K562 (cell line): ENCODE results near the gene CORT. TPM values are rescaled to one million over a fixed set of nuclear protein-coding genes. Genes with fewer than 3 reads are reported as not detected.

ENCODE experiments used
- EHMT2 ChIP-seq: fragments of 450-650 bp; IDR thresholded peaks from 2 replicates; pipeline ENCODE4 v1.6.1; 2018; ENCODE audit warnings: antibody characterized with exemption
- FOXJ2 ChIP-seq: fragments of 200-800 bp; sonication (Bioruptor generic); IDR thresholded peaks from 2 replicates; pipeline ENCODE4 v1.6.1; 2016; ENCODE audit warnings: missing genetic modification characterization, missing compliant biosample characterization
- FOXK1 ChIP-seq: sonication (generic); formaldehyde crosslinking; IDR thresholded peaks from 2 replicates; pipeline ENCODE4 v1.8.0; 2022; ENCODE audit warnings: missing genetic modification reagents, mild to moderate bottlenecking, borderline replicate concordance
- GATAD2A ChIP-seq: fragments of 450-650 bp; IDR thresholded peaks from 2 replicates; pipeline ENCODE4 v1.6.1; 2017
- GTF2E2 ChIP-seq: fragments of 200-800 bp; sonication (Bioruptor generic); IDR thresholded peaks from 2 replicates; pipeline ENCODE4 v1.6.1; 2016; ENCODE audit warnings: missing genetic modification characterization, missing compliant biosample characterization
- IRF9 ChIP-seq: fragments of 450-650 bp; IDR thresholded peaks from 2 replicates; pipeline ENCODE4 v1.6.1; 2016; ENCODE audit warnings: missing biosample characterization, missing genetic modification characterization
- KLF16 ChIP-seq: IDR thresholded peaks from 2 replicates; pipeline ENCODE4 v1.6.1; 2016; ENCODE audit warnings: antibody characterized with exemption
- MCM5 ChIP-seq: fragments of 450-650 bp; IDR thresholded peaks from 2 replicates; pipeline ENCODE4 v1.6.1; 2016; ENCODE audit warnings: low read depth
- NFXL1 ChIP-seq: fragments of 450-650 bp; formaldehyde crosslinking; IDR thresholded peaks from 2 replicates; pipeline ENCODE4 v1.4.0; 2021; ENCODE audit warnings: mild to moderate bottlenecking
- PML ChIP-seq: IDR thresholded peaks from 2 replicates; pipeline ENCODE4 v1.6.1; 2012; ENCODE audit warnings: low read length, inconsistent platforms
- PPARD ChIP-seq: fragments of 250-450 bp; sonication (Bioruptor Pico); IDR thresholded peaks from 2 replicates; pipeline ENCODE4 v1.8.0; 2022; ENCODE audit warnings: inconsistent platforms, mild to moderate bottlenecking, moderate library complexity
- PYGO2 ChIP-seq: fragments of 450-650 bp; IDR thresholded peaks from 2 replicates; pipeline ENCODE4 v1.6.1; 2016; ENCODE audit warnings: mild to moderate bottlenecking, missing genetic modification characterization, moderate library complexity, missing compliant biosample characterization
- RBBP5 ChIP-seq: fragments of 200-600 bp; sonication (generic); IDR thresholded peaks from 2 replicates; pipeline ENCODE4 v1.6.1; 2012; ENCODE audit warnings: borderline replicate concordance, mild to moderate bottlenecking, low read length, control low read depth, inconsistent platforms; ENCODE audit not compliant: insufficient read depth, poor library complexity, severe bottlenecking
- RBM39 ChIP-seq: fragments of 200-400 bp; formaldehyde crosslinking; optimal IDR thresholded peaks from 2 replicates; pipeline ENCODE3; 2018; ENCODE audit warnings: low read depth, low read length
- RCOR1 ChIP-seq, 2 experiments: IDR thresholded peaks; 2 replicates each; pipeline ENCODE4 v1.6.1; 2012; ENCODE audit warnings: low read depth in 2 of 2, low read length in 2 of 2, borderline replicate concordance in 1 of 2, improper control_type of control experiment in 1 of 2
- SAP30 ChIP-seq: fragments of 200-600 bp; sonication (generic); IDR thresholded peaks from 2 replicates; pipeline ENCODE4 v1.6.1; 2012; ENCODE audit warnings: borderline replicate concordance, low read depth, mild to moderate bottlenecking, moderate library complexity, low read length, control low read depth, inconsistent platforms; ENCODE audit not compliant: insufficient read depth, poor library complexity, severe bottlenecking
- STAG1 ChIP-seq: sonication (generic); formaldehyde crosslinking; IDR thresholded peaks from 2 replicates; pipeline ENCODE4 v1.5.0; 2020; ENCODE audit warnings: missing genetic modification reagents, borderline replicate concordance
- STAT5B ChIP-seq: fragments of 250-450 bp; sonication (Bioruptor Pico); IDR thresholded peaks from 2 replicates; pipeline ENCODE4 v1.8.0; 2021; ENCODE audit warnings: mild to moderate bottlenecking, inconsistent platforms
- TAL1 ChIP-seq: fragments of 450-650 bp; IDR thresholded peaks from 2 replicates; pipeline ENCODE4 v1.6.1; 2016; ENCODE audit warnings: mild to moderate bottlenecking
- ZNF282 ChIP-seq: sonication (generic); formaldehyde crosslinking; IDR thresholded peaks from 2 replicates; pipeline ENCODE4 v1.8.1; 2023; ENCODE audit warnings: missing genetic modification reagents
- ZNF584 ChIP-seq: fragments of 200-800 bp; sonication (Bioruptor generic); IDR thresholded peaks from 2 replicates; pipeline ENCODE4 v1.6.1; 2016; ENCODE audit warnings: low read depth, mild to moderate bottlenecking, missing genetic modification characterization, missing compliant biosample characterization
- ZNF592 ChIP-seq: fragments of 450-650 bp; IDR thresholded peaks from 2 replicates; pipeline ENCODE4 v1.6.1; 2017; ENCODE audit warnings: antibody characterized with exemption, mild to moderate bottlenecking
- ZSCAN29 ChIP-seq: fragments of 450-650 bp; IDR thresholded peaks from 2 replicates; pipeline ENCODE4 v1.6.1; 2017
- polyA plus RNA-seq, 8 experiments: library from polyadenylated mRNA; depleted of rRNA in 4 of 8; stranded (reverse) in 5 of 8; unstranded in 3 of 8; fragments of >200 nt; fragmentation: Nextera tagmentation in 2 of 8; fragmentation: Illumina TruSeq in 1 of 8; extraction: Ambion mirVana in 2 of 8; extraction: Trizol in 1 of 8; gene quantifications; 2 replicates each; pipeline versions ENCODE4 v1.2.1 to v1.2.3, GENCODE V29; 2011 to 2014; ENCODE audit warnings: inconsistent platforms in 1 of 8, missing spikeins in 1 of 8
- total RNA-seq, 7 experiments: library from RNA; depleted of rRNA in 6 of 7; stranded (reverse); fragments of >200 nt in 6 of 7; fragmentation: Illumina TruSeq in 2 of 7; extraction: Trizol in 2 of 7; gene quantifications; 2 replicates each; pipeline versions ENCODE4 v1.2.1 to v1.2.3, GENCODE V29; 2011 to 2021; ENCODE audit warnings: low replicate concordance in 1 of 7
- TF ChIP-seq, protein P1 (sequence below): conservative IDR thresholded peaks from 2 replicates; pipeline ENCODE4 v1.6.1; 2011; ENCODE audit warnings: low read depth, mild to moderate bottlenecking, low read length; ENCODE audit not compliant: control insufficient read depth

Gene CORT
- total and polyA plus RNA-seq, 9 of the 15 experiments (the other 6 are each of a cell fraction or from before 2014, with no cell fraction given), result 0.08 to 0.54 (median 0.13) TPM; not detected in 5

DNA sequence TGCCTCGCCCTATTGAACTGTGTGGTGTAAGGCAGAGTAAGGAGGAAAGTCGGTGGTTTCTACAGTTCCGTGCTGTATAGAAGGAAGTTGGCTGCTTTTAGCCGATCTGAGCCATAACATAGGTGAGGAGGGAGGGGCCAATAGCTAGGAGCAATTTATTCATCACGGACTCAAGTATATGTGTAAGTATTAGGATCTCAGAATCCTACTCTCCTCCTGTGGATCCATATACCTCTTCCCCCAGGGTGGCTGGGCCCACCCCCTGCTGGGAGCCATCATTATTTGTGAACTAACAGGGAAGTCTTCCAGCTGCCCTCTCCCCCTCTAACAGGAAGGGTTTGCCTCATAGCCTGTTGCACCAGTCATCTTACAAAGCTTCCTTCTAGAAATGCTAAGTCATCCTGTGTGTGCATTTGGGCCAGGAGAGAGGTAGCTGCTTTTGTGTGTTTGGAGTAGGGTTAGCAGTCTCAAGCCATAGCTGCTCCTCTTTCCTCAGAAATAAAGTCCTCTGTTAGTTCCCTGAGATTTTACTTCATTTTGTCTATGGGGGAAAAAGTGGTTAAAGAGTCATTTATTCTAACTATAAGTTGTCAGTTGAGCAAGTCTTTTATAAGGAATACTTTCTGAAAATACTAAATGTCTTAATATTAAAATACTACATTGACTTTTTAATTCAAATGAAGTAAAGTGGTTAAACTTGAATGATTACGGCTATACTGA, 34.5 kb upstream of the CORT start (continued):
- TF ChIP-seq IRF9 (tag) (no peak), STAT5B (CRISPR knock-in tag) (no peak), PPARD (no peak), FOXK1 (CRISPR knock-in tag) (no peak), ZNF592 (peak; percentile 98), PYGO2 (tag) (peak; percentile 60; the same call in 1 of the 2 replicates), GTF2E2 (tag) (peak; percentile 90), ZNF282 (CRISPR knock-in tag) (no peak), FOXJ2 (tag) (peak; percentile 49; the same call in 1 of the 2 replicates), RBM39 (no peak), RBBP5 (no peak), ZNF584 (CRISPR knock-in tag) (peak; percentile 78; the same call in 1 of the 2 replicates), SAP30 (no peak), RCOR1 (IDR thresholded peaks at IDR 0.05; ENCODE audit: borderline replicate concordance in 1 of 2, low read depth in 2 of 2, low read length in 2 of 2) (peak in 1 of 2 experiments; percentile 87; a peak in 2 of 4 replicates), EHMT2 (peak; percentile 21; the same call in 1 of the 2 replicates), GATAD2A (peak; percentile 44; the same call in 1 of the 2 replicates), TAL1 (no peak), ZSCAN29 (no peak), PML (no peak), STAG1 (CRISPR knock-in tag) (no peak), NFXL1 (CRISPR knock-in tag) (no peak), MCM5 (no peak), KLF16 (no peak)
- TF ChIP-seq, protein P1, sequence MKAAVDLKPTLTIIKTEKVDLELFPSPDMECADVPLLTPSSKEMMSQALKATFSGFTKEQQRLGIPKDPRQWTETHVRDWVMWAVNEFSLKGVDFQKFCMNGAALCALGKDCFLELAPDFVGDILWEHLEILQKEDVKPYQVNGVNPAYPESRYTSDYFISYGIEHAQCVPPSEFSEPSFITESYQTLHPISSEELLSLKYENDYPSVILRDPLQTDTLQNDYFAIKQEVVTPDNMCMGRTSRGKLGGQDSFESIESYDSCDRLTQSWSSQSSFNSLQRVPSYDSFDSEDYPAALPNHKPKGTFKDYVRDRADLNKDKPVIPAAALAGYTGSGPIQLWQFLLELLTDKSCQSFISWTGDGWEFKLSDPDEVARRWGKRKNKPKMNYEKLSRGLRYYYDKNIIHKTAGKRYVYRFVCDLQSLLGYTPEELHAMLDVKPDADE, result no peak
